Measurements from ENCODE around the gene CEACAM3. TPM values are rescaled to one million over a fixed set of nuclear protein-coding genes. Genes with fewer than 3 reads are reported as not detected.
A peak's percentile ranks its signal among the peaks of the same experiment; 100 is the strongest.
"Not testable (repeated sequence)": the region's sequence is repeated elsewhere in the genome, so short reads cannot be mapped to it uniquely, and the experiment has no call there.

The CEACAM3 gene
- total RNA-seq, 1 donor from 2014 or later = 3.3 TPM

DNA sequence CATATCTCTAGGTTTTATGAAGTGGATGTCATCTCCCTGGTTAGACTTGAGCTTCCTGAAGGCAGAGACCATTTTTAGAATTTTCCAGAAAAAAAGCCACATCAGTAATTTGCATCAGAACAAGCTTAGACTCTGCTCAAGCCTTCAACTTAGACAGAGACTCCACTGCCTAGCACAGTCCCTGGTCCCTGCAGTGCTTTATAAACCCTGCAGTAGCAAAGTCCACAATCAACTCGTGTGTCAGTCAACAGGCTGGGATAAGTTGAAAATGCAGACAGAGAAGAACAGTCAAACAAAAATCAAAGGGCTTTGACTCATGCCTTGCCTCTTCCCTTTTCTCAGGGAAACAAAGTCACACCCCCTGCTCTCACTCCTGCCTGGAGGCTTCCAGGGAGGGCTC, 7.9 kb upstream of the CEACAM3 start:
- intact Hi-C loops (cut with DNase I); ATAC-seq; DNase-seq (ENCODE audit: low spot score): not testable (repeated sequence)

DNA sequence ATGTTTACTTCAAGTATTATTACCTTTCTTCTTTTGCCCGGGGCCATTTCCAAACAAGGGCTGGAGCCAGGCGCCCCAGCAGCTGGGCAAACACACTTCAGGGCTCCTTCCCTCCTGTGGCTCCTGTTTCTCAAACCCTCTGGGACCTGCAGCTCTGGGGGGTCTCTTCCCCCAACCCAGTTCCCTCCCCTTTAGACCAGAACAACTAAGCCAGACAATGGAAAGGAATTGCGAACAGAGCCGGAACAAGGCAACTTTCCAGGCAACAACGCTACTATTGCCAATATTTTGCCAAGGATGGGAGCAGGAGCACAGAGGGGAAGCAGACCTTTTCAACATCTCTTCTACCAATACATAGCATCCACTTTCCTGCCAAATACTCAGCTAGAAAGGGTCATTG, 7.3 kb upstream of the CEACAM3 start:
- intact Hi-C loops (cut with DNase I); DNase-seq (ENCODE audit: low spot score); ATAC-seq: not testable (repeated sequence)

- intact Hi-C loops (cut with DNase I) = no loop called here
- DNase-seq (ENCODE audit: low spot score) = peak; percentile 67
- ATAC-seq = no peak
Observed at GRCh38 chr19:41792513-41793413, 3.6 kb upstream of the CEACAM3 start.

DNA sequence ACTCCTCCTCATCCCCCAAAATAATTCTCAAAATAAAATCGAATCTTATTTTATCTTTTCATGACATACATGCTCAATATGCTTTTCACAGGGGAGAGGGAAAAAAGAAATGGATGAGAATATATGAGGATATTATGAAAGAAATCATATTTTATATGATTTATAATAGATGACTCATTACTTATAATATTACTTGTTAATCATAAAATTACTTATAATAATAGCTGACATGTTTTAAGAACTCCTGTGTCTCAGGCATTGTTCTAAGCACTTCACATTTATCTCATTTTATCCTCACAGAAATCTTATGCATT, 3.0 kb upstream of the CEACAM3 start:
- intact Hi-C loops (cut with DNase I) = no loop called here
- no peak for DNase-seq (ENCODE audit: low spot score)
- no peak for ATAC-seq

GRCh38 chr19:41795031-41795461, 1.3 kb upstream of the CEACAM3 start:
- intact Hi-C loops (cut with DNase I) = no loop called here
- peak; percentile 61 for ATAC-seq
- DNase-seq (ENCODE audit: low spot score) = no peak

DNA sequence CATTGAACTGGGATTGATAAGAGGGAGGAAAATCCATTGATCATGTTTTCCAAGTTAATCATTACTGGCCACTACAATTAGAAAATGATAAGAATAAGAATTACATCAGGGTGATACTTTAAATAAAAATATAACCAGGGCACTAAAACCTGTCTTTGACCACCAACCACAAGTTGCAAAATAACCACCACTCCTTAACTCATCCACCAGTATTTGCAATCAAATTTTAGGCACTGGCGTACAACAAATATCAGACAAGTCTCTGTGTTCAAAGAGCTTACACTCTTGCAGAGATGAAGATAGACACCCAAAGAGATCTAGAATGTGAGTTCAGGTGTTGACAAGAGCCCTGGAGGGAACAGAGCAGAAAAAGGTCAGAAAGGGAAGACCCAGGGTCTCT, 514 bp downstream of the CEACAM3 start:
- ATAC-seq (no peak), DNase-seq (ENCODE audit: low spot score) (no peak)
- intact Hi-C loops (cut with DNase I) = no loop called here

DNA sequence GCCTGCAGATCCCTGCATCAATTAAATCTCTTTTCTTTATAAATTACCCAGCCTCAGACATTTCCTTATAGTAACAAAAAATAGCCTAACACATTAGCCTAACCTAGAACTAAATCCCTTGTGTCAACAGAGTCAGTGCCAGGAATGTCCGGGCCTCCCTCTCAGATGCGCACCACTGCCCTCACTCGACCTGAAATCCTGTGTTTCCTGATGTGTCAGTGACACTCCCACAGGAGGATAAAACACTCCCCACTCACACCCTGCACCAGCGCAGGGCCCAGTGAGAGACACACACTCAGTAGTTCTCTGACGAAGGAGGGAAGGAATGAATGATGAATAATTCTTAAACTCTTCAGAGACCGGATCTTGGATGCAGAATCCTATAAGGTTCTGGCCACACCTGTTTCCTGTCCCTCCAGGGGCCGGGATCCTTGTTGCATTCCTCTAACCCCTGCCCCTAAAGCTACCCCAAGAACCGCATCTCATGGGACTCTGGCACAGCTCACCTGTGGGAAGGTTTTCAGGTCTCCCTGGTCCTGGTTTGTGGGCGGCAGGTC, 3.1 kb downstream of the CEACAM3 start:
- no peak for ATAC-seq
- intact Hi-C loops (cut with DNase I) = no loop called here

DNA sequence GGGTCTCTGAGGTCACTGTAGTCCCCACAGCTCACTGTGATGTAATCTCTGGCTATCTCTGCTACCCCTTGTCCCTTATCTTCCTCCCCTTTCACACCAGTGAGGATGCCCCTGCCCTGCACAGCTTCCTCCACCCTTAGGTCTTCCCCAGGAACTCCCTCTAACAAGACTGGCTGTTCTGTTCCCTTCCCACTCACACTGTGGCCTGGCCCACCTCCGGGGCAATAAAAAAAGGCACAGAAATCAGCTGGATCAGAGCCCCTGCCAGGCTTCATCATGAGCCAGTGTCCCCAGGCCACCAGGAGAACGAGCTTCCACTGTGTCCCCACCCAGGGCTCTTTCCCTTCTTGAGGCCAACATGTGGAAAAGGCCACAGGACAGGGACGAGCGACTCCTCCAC, 4.6 kb downstream of the CEACAM3 start:
- ATAC-seq (no peak), DNase-seq (ENCODE audit: low spot score) (no peak)
- intact Hi-C loops (cut with DNase I) = no loop called here

More for the DNA sequence above, 3.1 kb downstream of the CEACAM3 start:
- DNase-seq (ENCODE audit: low spot score) = no peak

DNA sequence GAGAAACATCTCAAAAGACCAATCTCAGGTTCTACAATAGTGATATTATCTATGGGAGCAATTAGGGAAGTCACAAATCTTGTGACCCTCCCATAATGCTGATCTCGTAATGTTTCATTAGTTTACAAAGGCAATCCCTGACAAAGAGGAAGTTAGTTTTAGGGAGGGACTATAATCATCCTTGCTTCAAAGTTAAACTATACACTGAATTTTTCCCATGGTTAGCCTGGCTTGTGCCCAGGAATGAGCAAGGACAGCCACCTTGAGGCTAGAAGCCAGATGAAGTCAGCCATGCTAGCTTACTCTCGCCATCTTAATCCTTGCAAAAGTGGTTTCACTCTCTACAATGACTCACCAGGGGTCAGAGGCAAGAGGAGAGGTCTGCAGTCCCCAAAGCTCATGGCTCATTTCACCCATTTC, 5.4 kb downstream of the CEACAM3 start:
- DNase-seq (ENCODE audit: low spot score) (no peak), ATAC-seq (peak; percentile 50)
- intact Hi-C loops (cut with DNase I) = no loop called here

DNA sequence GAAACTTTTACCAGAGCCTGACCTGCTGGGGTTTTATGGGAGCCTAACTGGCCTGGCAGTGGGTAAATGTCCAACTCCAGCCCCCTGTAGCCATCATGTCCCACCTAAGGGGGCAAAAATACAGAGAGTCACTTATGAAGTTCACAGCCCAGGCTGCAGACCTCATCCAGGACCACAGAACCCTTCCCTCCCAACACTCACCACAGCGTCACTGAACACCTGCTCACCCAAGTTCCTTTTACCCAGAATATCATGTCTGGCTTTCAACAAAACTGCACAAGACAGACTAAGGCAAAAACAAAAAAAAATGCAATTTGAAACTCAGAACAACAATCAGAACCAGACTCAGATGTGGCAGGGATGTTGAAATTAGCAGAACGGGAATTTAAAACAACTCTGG, 6.4 kb downstream of the CEACAM3 start:
- ATAC-seq (no peak), DNase-seq (ENCODE audit: low spot score) (no peak)
- intact Hi-C loops (cut with DNase I) = no loop called here

DNA sequence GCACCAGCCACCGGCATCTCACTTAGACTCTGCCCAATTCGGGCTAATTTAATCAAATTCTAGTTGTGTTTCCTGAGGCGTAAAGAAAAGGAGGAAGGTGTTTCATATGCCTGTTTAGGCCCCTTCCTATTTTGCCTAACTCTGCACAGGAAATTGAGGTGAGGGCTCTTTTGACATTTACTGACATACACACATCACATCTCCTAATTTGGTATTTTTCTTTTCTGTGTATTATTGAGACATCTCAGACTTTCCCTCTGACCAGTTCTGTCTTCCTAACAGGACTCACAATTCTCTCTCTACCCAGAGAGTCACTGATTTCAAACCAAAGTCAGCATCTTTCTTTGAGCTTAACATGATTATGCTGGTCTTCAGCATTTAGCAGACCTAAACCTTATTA, 7.9 kb downstream of the CEACAM3 start:
- no peak for DNase-seq (ENCODE audit: low spot score)
- intact Hi-C loops (cut with DNase I) = no loop called here
- no peak for ATAC-seq

- ATAC-seq (no peak), DNase-seq (ENCODE audit: low spot score) (peak; percentile 27)
- intact Hi-C loops (cut with DNase I) = no loop called here
Observed at GRCh38 chr19:41807176-41807575, 10.8 kb downstream of the CEACAM3 start.

DNA sequence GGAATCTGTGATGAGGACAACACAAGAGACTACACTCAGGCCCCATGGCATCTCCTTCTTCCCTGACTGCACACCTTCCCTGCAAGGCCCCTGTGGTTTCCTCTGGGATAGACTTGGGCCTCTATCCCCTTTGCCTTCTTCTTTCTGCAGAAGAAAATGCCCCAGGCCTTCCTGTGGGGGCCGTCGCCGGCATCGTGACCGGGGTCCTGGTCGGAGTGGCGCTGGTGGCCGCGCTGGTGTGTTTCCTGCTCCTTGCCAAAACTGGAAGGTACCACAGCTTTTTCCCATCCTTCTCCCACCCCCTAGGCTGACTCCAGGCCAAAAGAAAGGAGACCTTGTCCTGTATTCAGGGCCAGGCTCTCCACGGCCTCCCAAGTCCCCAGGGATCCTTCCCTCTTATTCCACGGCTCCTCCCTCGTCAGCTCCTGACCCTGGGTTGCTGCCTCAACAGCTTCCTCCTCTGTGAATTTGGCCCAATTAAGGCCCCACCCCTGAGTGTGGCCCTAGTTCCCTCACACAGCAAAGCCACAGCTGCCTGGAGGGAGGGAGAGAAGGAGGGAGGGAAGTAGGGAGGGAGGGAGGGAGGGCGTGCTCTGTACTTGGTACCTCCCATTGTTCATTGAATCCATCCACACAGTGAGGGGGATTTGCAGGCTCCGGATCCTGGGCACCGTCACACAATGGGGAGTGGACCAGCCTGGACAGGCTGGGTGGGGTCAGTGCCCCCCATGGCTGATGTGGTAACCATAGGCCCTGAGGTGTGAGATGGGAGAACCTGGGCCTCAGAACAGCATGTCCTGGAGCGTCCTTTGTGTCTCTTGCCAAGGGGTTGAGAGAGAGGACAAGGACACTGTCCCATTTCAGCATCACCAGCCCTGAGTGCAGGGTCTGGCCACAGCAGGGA, 12.5 kb downstream of the CEACAM3 start:
- peak; percentile 49 for DNase-seq (ENCODE audit: low spot score)
- ATAC-seq = peak; percentile 58
- intact Hi-C loops (cut with DNase I) = no loop called here

DNA sequence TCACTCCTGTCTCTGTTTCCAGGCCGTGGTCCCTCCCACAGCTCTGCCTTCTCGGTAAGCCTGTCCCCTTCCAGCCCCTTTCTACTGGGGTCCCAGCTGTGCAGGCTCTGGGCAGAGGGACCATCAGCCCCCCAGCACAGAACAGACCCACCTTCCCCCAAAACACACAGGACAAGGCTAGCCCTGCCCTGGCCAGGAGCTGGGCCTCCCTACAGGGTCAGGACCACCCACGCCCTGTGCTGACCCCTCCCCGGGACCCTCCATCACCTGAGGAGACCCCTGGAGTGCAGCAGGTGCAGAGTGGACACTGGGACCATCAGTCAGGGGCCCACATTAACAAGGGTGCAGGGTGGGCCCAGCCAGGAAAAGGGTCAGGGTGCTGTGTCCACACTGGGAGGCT, 13.9 kb downstream of the CEACAM3 start:
- intact Hi-C loops (cut with DNase I) = no loop called here
- no peak for ATAC-seq
- DNase-seq (ENCODE audit: low spot score) = peak; percentile 45

DNA sequence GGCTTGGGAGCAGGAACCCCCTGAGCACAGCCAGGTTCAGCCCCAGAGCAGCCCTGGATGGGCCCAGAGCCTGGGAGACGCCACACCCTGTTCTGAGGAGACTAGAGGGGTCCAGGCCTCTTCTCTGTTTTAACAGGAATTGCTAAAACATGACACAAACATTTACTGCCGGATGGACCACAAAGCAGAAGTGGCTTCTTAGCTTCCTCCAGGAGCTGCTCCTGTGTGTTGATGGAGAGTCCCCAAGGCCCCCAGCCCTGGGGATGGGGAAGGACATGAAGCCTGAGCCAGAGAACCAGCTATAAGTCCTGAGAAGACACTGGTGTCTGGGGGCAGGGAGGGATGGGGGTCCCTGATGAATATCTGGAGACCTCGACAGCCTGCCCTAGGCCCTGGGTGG, 14.6 kb downstream of the CEACAM3 start:
- peak; percentile 62 for ATAC-seq
- DNase-seq (ENCODE audit: low spot score) = peak; percentile 57
- intact Hi-C loops (cut with DNase I) = no loop called here

- DNase-seq (ENCODE audit: low spot score) = peak; percentile 13
- intact Hi-C loops (cut with DNase I) = no loop called here
- ATAC-seq = no peak
Observed at GRCh38 chr19:41811981-41812380, 15.6 kb downstream of the CEACAM3 start.

DNA sequence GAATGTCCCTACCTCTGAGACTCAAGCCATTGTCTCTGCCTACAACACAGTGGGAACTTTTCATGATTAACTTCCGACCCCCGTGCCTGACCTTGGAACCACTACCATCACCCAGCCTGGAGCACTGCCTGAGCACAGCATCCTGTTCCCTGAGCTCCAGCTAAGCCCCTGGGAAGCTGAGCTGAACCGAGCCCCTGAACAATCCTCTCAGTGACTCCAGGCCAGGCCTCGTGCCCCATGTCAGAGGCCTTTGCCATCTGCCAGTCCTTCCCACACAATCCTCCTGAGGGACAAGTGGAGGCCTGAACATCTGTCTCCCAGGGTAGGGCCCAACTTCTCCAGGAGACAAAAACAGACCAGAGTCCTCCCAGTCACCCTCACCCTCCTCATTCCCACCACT, 17.5 kb downstream of the CEACAM3 start:
- no peak for ATAC-seq
- DNase-seq (ENCODE audit: low spot score) = peak; percentile 36
- intact Hi-C loops (cut with DNase I) = no loop called here

- ATAC-seq = no peak
Observed at GRCh38 chr19:41815301-41815700, 18.9 kb downstream of the CEACAM3 start.

DNA sequence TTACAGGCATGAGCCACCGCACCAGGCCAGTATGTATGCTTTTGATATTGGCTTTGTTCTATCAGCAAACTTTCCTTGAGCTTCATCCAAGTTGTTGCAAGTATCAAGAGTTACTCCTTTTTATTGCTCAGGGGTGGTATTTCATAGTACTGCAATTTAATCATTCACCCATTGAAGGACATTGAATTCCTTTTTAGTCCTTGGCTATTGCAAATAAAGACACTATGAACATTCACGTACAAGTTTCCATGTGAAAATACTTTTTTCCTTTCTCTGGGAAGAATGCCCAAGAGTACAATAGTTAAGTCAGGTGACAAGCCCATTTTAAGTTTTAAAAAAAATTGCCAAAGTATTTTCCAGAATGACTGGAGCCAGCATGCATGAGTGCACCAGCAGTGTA, 20.4 kb downstream of the CEACAM3 start:
- ATAC-seq (no peak), DNase-seq (ENCODE audit: low spot score) (no peak)
- intact Hi-C loops (cut with DNase I) = no loop called here

More at GRCh38 chr19:41815301-41815700, 18.9 kb downstream of the CEACAM3 start:
- DNase-seq (ENCODE audit: low spot score) = peak; percentile 10
- intact Hi-C loops (cut with DNase I) = no loop called here
